Measurements from ENCODE around the gene HIPK2.

The HIPK2 gene

DNA sequence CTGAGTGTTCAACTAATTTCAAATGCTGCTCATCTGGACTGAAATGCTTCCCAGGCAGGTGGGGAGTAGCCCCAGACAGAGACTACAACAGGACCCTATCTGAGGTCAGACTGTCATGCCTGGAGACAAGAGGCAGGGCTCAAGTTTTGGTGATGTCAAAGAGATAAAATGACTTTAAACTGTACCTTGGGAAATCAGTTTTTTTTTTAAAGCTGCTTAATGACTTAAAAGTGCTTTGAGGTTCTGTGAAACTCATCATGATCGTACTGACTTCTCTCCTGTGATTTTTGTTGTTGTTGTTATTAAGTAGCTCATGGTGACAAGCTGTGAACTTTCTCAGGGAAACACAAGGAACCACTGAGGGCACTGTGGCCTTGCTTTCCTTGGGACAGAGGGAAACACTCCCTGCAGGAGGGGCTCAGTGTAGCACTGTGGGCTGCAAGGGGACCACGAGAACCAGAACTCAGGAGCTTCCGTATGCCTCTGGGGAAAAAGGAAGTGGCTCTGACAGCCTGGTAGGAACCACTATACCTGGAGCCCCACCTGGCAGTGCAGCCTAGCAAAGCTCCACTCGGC is 9.5 kb downstream of the HIPK2 start:
- DNase-seq (ENCODE audit: low read depth), result no peak
- H3K36me3 ChIP-seq (ENCODE audit: control insufficient read depth, insufficient read depth, low read length, severe bottlenecking), result peaks cover 24% of the 10 kb centered on the region
- H3K27me3 ChIP-seq (replicated peaks; ENCODE audit: control insufficient read depth, insufficient read depth, low read length), result no peaks in the 10 kb centered on the region
- no peak overlapping the region for H3K4me3 ChIP-seq (ENCODE audit: low read length)
- no peak overlapping the region for H3K9ac ChIP-seq (ENCODE audit: low read length)
- H3K9me3 ChIP-seq (ENCODE audit: control insufficient read depth, low read length), result no peaks in the 10 kb centered on the region
- peaks cover 20% of the 10 kb centered on the region for H3K4me1 ChIP-seq (ENCODE audit: control insufficient read depth, insufficient read depth, low read length)

DNA sequence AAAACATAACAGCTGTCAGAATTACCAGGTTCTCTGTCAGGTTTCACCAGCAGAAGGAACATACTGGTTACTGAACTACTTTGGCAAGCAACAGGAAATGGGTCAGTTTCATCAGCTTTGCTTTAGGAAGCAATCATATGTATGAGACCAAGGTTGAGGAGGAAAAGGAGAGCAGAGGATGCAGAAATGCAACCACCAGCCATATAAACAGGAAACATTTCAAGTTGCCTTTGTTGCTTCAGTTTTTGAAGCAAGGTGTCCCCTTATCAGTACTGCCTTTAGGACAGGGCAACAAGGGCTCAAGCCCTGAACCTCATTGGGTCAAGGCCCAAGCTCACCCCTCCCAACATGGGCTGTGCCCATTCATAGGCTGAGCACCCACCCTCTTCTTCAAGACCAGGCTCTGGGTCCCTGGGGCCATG is 10.2 kb downstream of the HIPK2 start:
- Histone ChIP-seq H3K4me1 (ENCODE audit: control insufficient read depth, insufficient read depth, low read length) (peaks cover 25% of the 10 kb centered on the region), H3K9ac (ENCODE audit: low read length) (no peak overlapping the region), H3K9me3 (ENCODE audit: control insufficient read depth, low read length) (no peaks in the 10 kb centered on the region), H3K36me3 (ENCODE audit: control insufficient read depth, insufficient read depth, low read length, severe bottlenecking) (peaks cover 24% of the 10 kb centered on the region), H3K4me3 (ENCODE audit: low read length) (no peak overlapping the region), H3K27me3 (replicated peaks; ENCODE audit: control insufficient read depth, insufficient read depth, low read length) (no peaks in the 10 kb centered on the region)
- DNase-seq (ENCODE audit: low read depth), result no peak

DNA sequence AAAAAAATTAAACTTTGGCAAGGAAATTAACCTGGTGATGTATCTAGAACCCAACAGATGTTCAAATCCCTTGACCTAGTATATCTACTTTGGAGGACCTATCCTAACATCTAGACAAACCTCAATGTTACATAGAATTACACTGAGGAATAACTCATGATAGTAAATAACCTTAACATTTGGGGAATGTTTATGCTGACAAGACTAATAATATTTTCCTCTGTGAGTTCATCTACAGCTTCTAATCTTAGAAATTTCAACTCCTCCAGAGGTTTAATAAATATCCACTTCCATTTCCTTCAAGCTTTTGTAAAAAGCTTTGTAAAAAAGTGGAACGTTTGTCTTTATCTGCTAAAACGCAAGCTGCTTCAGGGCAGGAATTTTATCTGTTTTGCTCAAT is 12.7 kb downstream of the HIPK2 start:
- no peak overlapping the region for H3K4me3 ChIP-seq (ENCODE audit: low read length)
- DNase-seq (ENCODE audit: low read depth), result no peak
- no peak overlapping the region for H3K9ac ChIP-seq (ENCODE audit: low read length)
- peaks cover 16% of the 10 kb centered on the region for H3K36me3 ChIP-seq (ENCODE audit: control insufficient read depth, insufficient read depth, low read length, severe bottlenecking)
- H3K9me3 ChIP-seq (ENCODE audit: control insufficient read depth, low read length), result no peaks in the 10 kb centered on the region
- peaks cover 22% of the 10 kb centered on the region for H3K4me1 ChIP-seq (ENCODE audit: control insufficient read depth, insufficient read depth, low read length)
- H3K27me3 ChIP-seq (replicated peaks; ENCODE audit: control insufficient read depth, insufficient read depth, low read length), result no peaks in the 10 kb centered on the region

DNA sequence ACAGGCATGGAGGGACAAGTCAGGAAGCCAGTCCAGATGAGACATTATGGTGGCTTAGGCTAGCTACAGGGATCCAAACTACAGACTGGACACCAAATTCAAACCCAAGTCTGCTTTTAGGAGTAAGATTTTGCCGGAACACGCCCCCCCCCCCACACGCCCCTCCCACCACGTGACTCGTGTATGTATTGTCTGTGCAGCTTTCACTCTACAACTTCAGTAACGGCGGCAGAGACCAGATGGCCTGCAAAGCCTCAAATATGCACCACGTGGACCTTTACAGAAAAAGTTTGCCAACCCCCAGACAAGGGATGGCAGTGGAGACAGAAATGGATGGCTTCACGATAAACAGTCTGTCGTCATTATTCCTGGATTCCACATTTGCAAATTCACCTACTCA is 14.5 kb downstream of the HIPK2 start:
- H3K27me3 ChIP-seq (replicated peaks; ENCODE audit: control insufficient read depth, insufficient read depth, low read length), result no peaks in the 10 kb centered on the region
- H3K9me3 ChIP-seq (ENCODE audit: control insufficient read depth, low read length), result no peaks in the 10 kb centered on the region
- no peak overlapping the region for H3K4me3 ChIP-seq (ENCODE audit: low read length)
- H3K36me3 ChIP-seq (ENCODE audit: control insufficient read depth, insufficient read depth, low read length, severe bottlenecking), result peaks cover 6% of the 10 kb centered on the region
- H3K9ac ChIP-seq (ENCODE audit: low read length), result no peak overlapping the region
- peaks cover 22% of the 10 kb centered on the region for H3K4me1 ChIP-seq (ENCODE audit: control insufficient read depth, insufficient read depth, low read length)
- DNase-seq (ENCODE audit: low read depth), result no peak

DNA sequence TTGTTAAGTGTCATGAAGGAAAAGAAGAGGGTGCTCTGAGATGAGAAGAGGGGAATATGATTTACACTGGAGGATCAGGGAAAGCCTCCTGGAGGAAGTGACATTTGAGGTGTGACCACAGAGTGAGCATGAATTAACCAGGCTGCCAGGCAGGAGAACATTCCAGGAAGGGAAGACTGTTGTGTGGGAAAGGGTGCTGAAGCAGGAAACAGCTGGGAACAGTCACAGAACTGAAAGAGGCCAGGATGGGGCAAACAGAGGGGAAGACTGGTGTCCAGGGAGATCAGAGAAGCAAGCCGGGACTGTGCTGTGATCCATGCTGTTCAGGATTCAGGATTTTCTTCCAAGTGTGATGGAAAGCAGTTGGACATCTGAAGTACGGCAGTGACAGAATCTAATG is 14.9 kb downstream of the HIPK2 start:
- H3K4me3 ChIP-seq (ENCODE audit: low read length), result no peak overlapping the region
- peak; percentile 60 for DNase-seq (ENCODE audit: low read depth)
- no peaks in the 10 kb centered on the region for H3K9me3 ChIP-seq (ENCODE audit: control insufficient read depth, low read length)
- peaks cover 22% of the 10 kb centered on the region for H3K4me1 ChIP-seq (ENCODE audit: control insufficient read depth, insufficient read depth, low read length)
- H3K9ac ChIP-seq (ENCODE audit: low read length), result no peak overlapping the region
- H3K27me3 ChIP-seq (replicated peaks; ENCODE audit: control insufficient read depth, insufficient read depth, low read length), result no peaks in the 10 kb centered on the region
- H3K36me3 ChIP-seq (ENCODE audit: control insufficient read depth, insufficient read depth, low read length, severe bottlenecking), result peaks cover 6% of the 10 kb centered on the region

- DNase-seq (ENCODE audit: low read depth), result no peak
- no peak overlapping the region for H3K9ac ChIP-seq (ENCODE audit: low read length)
Observed at GRCh38 chr7:139758388-139758787, 19.4 kb downstream of the HIPK2 start.

GRCh38 chr7:139757968-139758367 is 19.8 kb downstream of the HIPK2 start:
- H3K9me3 ChIP-seq (ENCODE audit: control insufficient read depth, low read length), result no peaks in the 10 kb centered on the region
- H3K4me1 ChIP-seq (ENCODE audit: control insufficient read depth, insufficient read depth, low read length), result peaks cover 25% of the 10 kb centered on the region
- no peak for DNase-seq (ENCODE audit: low read depth)
- H3K36me3 ChIP-seq (ENCODE audit: control insufficient read depth, insufficient read depth, low read length, severe bottlenecking), result peaks cover 8% of the 10 kb centered on the region
- H3K4me3 ChIP-seq (ENCODE audit: low read length), result no peak overlapping the region
- H3K9ac ChIP-seq (ENCODE audit: low read length), result no peak overlapping the region
- H3K27me3 ChIP-seq (replicated peaks; ENCODE audit: control insufficient read depth, insufficient read depth, low read length), result no peaks in the 10 kb centered on the region

More at GRCh38 chr7:139758388-139758787, 19.4 kb downstream of the HIPK2 start:
- H3K4me1 ChIP-seq (ENCODE audit: control insufficient read depth, insufficient read depth, low read length), result peaks cover 24% of the 10 kb centered on the region
- peaks cover 8% of the 10 kb centered on the region for H3K36me3 ChIP-seq (ENCODE audit: control insufficient read depth, insufficient read depth, low read length, severe bottlenecking)
- H3K4me3 ChIP-seq (ENCODE audit: low read length), result no peak overlapping the region
- no peaks in the 10 kb centered on the region for H3K9me3 ChIP-seq (ENCODE audit: control insufficient read depth, low read length)
- no peaks in the 10 kb centered on the region for H3K27me3 ChIP-seq (replicated peaks; ENCODE audit: control insufficient read depth, insufficient read depth, low read length)

GRCh38 chr7:139753693-139754111 is 24.1 kb downstream of the HIPK2 start:
- H3K9ac ChIP-seq (ENCODE audit: low read length), result no peak overlapping the region
- peaks cover 8% of the 10 kb centered on the region for H3K36me3 ChIP-seq (ENCODE audit: control insufficient read depth, insufficient read depth, low read length, severe bottlenecking)
- H3K4me3 ChIP-seq (ENCODE audit: low read length), result no peak overlapping the region
- H3K9me3 ChIP-seq (ENCODE audit: control insufficient read depth, low read length), result no peaks in the 10 kb centered on the region
- no peaks in the 10 kb centered on the region for H3K27me3 ChIP-seq (replicated peaks; ENCODE audit: control insufficient read depth, insufficient read depth, low read length)
- no peak for DNase-seq (ENCODE audit: low read depth)
- H3K4me1 ChIP-seq (ENCODE audit: control insufficient read depth, insufficient read depth, low read length), result peaks cover 30% of the 10 kb centered on the region

DNA sequence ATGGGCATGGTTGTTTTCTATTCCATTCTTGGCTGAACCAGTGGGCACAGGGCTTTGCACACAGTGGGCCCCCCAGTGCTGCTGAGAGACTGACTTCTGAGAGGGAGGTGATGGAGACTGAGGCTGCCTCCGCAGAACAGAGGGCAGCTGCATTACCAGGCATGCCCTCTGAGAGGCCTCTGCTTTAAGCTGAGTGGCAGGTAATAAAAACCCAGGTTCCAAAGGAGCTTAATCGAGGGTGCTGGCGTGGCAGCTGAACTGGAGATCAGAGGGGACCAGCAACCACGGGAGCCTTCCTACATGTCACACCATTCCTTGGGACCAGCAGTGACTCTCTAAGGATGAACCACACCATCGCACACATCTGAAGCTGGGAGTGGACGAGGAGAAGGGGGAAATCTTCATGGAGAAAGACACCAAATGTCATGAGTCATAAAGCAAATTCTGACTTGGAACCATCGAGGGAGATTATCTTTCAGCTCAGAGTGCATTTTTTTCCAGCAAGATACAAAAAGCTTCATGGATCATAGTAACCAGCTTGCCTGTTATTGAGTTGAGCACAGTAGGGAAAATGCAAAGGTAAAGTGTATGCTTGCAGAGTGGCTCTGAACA is 24.6 kb downstream of the HIPK2 start:
- peaks cover 30% of the 10 kb centered on the region for H3K4me1 ChIP-seq (ENCODE audit: control insufficient read depth, insufficient read depth, low read length)
- no peak for DNase-seq (ENCODE audit: low read depth)
- no peak overlapping the region for H3K9ac ChIP-seq (ENCODE audit: low read length)
- H3K9me3 ChIP-seq (ENCODE audit: control insufficient read depth, low read length), result no peaks in the 10 kb centered on the region
- H3K27me3 ChIP-seq (replicated peaks; ENCODE audit: control insufficient read depth, insufficient read depth, low read length), result no peaks in the 10 kb centered on the region
- no peak overlapping the region for H3K4me3 ChIP-seq (ENCODE audit: low read length)
- H3K36me3 ChIP-seq (ENCODE audit: control insufficient read depth, insufficient read depth, low read length, severe bottlenecking), result peaks cover 9% of the 10 kb centered on the region

GRCh38 chr7:139752604-139753003 is 25.2 kb downstream of the HIPK2 start:
- H3K4me3 ChIP-seq (ENCODE audit: low read length), result no peak overlapping the region
- H3K9ac ChIP-seq (ENCODE audit: low read length), result no peak overlapping the region
- H3K4me1 ChIP-seq (ENCODE audit: control insufficient read depth, insufficient read depth, low read length), result peaks cover 30% of the 10 kb centered on the region
- no peaks in the 10 kb centered on the region for H3K27me3 ChIP-seq (replicated peaks; ENCODE audit: control insufficient read depth, insufficient read depth, low read length)
- DNase-seq (ENCODE audit: low read depth), result no peak
- no peaks in the 10 kb centered on the region for H3K9me3 ChIP-seq (ENCODE audit: control insufficient read depth, low read length)
- peaks cover 14% of the 10 kb centered on the region for H3K36me3 ChIP-seq (ENCODE audit: control insufficient read depth, insufficient read depth, low read length, severe bottlenecking)

DNA sequence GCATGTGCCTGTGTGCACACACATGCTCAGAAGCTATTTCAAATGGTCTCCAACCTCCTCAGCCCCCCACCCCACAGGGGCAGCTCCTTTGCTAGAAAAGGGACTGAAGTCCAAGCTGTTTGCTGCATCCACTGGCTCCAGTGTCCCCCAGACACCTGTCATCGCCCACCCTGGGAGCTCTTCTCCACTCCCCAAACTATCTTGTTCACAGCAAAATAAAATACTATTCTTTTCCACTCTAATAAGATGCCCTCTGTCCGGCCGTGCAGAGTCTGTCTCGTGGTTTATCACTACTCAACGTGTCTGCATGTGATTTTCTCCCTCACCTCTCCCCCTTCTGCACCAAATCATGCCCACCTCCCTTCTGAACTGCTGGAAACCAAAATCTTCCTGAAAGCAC is 25.6 kb downstream of the HIPK2 start:
- no peak overlapping the region for H3K4me3 ChIP-seq (ENCODE audit: low read length)
- H3K9me3 ChIP-seq (ENCODE audit: control insufficient read depth, low read length), result no peaks in the 10 kb centered on the region
- H3K4me1 ChIP-seq (ENCODE audit: control insufficient read depth, insufficient read depth, low read length), result peaks cover 30% of the 10 kb centered on the region
- no peaks in the 10 kb centered on the region for H3K27me3 ChIP-seq (replicated peaks; ENCODE audit: control insufficient read depth, insufficient read depth, low read length)
- no peak for DNase-seq (ENCODE audit: low read depth)
- peaks cover 14% of the 10 kb centered on the region for H3K36me3 ChIP-seq (ENCODE audit: control insufficient read depth, insufficient read depth, low read length, severe bottlenecking)
- H3K9ac ChIP-seq (ENCODE audit: low read length), result no peak overlapping the region
